ENCODE data around the gene C11orf98. TPM values are rescaled to one million over a fixed set of nuclear protein-coding genes. Genes with fewer than 3 reads are reported as not detected.

Gene C11orf98
- total RNA-seq, 1 experiment from 2014 or later = 139 TPM

DNA sequence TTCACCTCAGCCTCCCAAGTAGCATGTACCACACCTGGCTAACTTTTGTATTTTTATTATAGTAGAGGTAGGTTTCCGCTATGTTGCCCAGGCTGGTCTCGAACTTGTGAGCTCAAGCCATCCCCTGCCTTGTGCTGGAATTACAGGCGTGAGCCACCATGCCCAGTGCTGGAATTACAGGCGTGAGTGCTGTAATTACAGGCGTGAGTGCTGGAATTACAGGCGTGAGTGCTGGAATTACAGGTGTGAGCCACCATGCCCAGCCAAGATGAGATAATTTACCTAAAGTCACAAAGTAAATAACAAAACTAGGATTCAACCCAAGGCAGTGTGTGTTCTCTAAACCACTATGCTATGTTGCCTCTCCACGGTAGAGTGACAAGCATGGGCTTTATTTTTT, 17.5 kb upstream of the C11orf98 start:
- no peak overlapping the region for H2BK12ac ChIP-seq (ENCODE audit: insufficient read length, low read depth, low read length)
- no peaks in the 10 kb centered on the region for H3K4me1 ChIP-seq (ENCODE audit: insufficient read depth, low read length)
- Mint-ChIP-seq H3K4me3 (no peak overlapping the region), H3K4me1 (peaks cover 10 to 13% of the 10 kb centered on the region in 2 experiments), H3K36me3 (ENCODE audit: insufficient read depth in 1 of 3, low read depth in 3 of 3) (peaks cover 6 to 8% (median 7%) of the 10 kb centered on the region in 3 experiments; a peak in 5 of 7 replicates), H3K9me3 (0 out of 5 replicates have a peak, but pooled peaks cover 0 to 2% of the 10 kb centered on the region in 2 experiments), H3K27me3 (ENCODE audit: low read depth) (no peaks in the 10 kb centered on the region), H3K27ac (no peak overlapping the region)
- no peaks in the 10 kb centered on the region for H3K79me1 ChIP-seq (ENCODE audit: insufficient read depth, low read depth, low read length, poor library complexity, severe bottlenecking)
- no peak for DNase-seq
- no peak overlapping the region for H2BK5ac ChIP-seq (ENCODE audit: insufficient read length, low read length)
- no peak overlapping the region for H3K18ac ChIP-seq (ENCODE audit: insufficient read length, low read depth, low read length)
- H3K9ac ChIP-seq (ENCODE audit: extremely low read depth, insufficient read length, low read length) = no peak overlapping the region
- H4K8ac ChIP-seq (replicated peaks; ENCODE audit: insufficient read length, low read depth, low read length) = no peak overlapping the region
- peaks cover 8% of the 10 kb centered on the region for H3K23me2 ChIP-seq (ENCODE audit: insufficient read length, low read depth, low read length, poor library complexity, severe bottlenecking)
- no peaks in the 10 kb centered on the region for H4K20me1 ChIP-seq (ENCODE audit: control insufficient read depth, insufficient read depth, insufficient read length)
- no peak overlapping the region for H2BK15ac ChIP-seq (ENCODE audit: low read depth, low read length)
- H3K9me3 ChIP-seq (ENCODE audit: control insufficient read depth, low read depth, low read length) = no peaks in the 10 kb centered on the region
- TF ChIP-seq, protein P1, sequence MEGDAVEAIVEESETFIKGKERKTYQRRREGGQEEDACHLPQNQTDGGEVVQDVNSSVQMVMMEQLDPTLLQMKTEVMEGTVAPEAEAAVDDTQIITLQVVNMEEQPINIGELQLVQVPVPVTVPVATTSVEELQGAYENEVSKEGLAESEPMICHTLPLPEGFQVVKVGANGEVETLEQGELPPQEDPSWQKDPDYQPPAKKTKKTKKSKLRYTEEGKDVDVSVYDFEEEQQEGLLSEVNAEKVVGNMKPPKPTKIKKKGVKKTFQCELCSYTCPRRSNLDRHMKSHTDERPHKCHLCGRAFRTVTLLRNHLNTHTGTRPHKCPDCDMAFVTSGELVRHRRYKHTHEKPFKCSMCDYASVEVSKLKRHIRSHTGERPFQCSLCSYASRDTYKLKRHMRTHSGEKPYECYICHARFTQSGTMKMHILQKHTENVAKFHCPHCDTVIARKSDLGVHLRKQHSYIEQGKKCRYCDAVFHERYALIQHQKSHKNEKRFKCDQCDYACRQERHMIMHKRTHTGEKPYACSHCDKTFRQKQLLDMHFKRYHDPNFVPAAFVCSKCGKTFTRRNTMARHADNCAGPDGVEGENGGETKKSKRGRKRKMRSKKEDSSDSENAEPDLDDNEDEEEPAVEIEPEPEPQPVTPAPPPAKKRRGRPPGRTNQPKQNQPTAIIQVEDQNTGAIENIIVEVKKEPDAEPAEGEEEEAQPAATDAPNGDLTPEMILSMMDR (conservative IDR thresholded peaks at IDR 0.05) = no peak
- no peak overlapping the region for H3K56ac ChIP-seq (ENCODE audit: insufficient read length, low read depth, low read length)
- no peak overlapping the region for H2BK20ac ChIP-seq (ENCODE audit: low read depth, low read length, poor library complexity, severe bottlenecking)
- H3K27ac ChIP-seq (ENCODE audit: insufficient read length, low read depth, low read length) = no peak overlapping the region
- no CpG with 5 or more reads among the region's 7 CpGs for WGBS (ENCODE audit: extremely low coverage, insufficient read length, low lambda C conversion rate)
- no peak overlapping the region for H2BK120ac ChIP-seq (ENCODE audit: low read depth, low read length, poor library complexity, severe bottlenecking)
- no peak overlapping the region for H2AFZ ChIP-seq (ENCODE audit: low read length)
- no peaks in the 10 kb centered on the region for H3K27me3 ChIP-seq (ENCODE audit: insufficient read depth, low read length)
- H3K14ac ChIP-seq (ENCODE audit: insufficient read depth, low read length) = no peak overlapping the region
- H2AK5ac ChIP-seq (ENCODE audit: insufficient read length, low read length) = no peak overlapping the region
- no peak overlapping the region for H4K91ac ChIP-seq (ENCODE audit: insufficient read length, low read depth, low read length)
- H3K23ac ChIP-seq (ENCODE audit: insufficient read length, low read depth, low read length) = no peak overlapping the region
- H4K5ac ChIP-seq (ENCODE audit: insufficient read length, low read depth, low read length) = no peak overlapping the region
- no peaks in the 10 kb centered on the region for H3K79me2 ChIP-seq (ENCODE audit: insufficient read depth, low read length)
- H3T11ph ChIP-seq (ENCODE audit: low read length) = no peak overlapping the region
- H3K4ac ChIP-seq (ENCODE audit: low read depth, low read length) = no peak overlapping the region
- H3K4me2 ChIP-seq (ENCODE audit: insufficient read depth, insufficient read length, low read length) = no peak overlapping the region
